Pons (tissue), 1 donor: ENCODE measurements around the gene SEMG2.

ENCODE experiments used
- DNase-seq: peaks from one replicate; pipeline ENCODE4 v3.0.0-alpha.2; 2016; ENCODE audit warnings: low spot score

Gene SEMG2, protein sequence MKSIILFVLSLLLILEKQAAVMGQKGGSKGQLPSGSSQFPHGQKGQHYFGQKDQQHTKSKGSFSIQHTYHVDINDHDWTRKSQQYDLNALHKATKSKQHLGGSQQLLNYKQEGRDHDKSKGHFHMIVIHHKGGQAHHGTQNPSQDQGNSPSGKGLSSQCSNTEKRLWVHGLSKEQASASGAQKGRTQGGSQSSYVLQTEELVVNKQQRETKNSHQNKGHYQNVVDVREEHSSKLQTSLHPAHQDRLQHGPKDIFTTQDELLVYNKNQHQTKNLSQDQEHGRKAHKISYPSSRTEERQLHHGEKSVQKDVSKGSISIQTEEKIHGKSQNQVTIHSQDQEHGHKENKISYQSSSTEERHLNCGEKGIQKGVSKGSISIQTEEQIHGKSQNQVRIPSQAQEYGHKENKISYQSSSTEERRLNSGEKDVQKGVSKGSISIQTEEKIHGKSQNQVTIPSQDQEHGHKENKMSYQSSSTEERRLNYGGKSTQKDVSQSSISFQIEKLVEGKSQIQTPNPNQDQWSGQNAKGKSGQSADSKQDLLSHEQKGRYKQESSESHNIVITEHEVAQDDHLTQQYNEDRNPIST

DNA sequence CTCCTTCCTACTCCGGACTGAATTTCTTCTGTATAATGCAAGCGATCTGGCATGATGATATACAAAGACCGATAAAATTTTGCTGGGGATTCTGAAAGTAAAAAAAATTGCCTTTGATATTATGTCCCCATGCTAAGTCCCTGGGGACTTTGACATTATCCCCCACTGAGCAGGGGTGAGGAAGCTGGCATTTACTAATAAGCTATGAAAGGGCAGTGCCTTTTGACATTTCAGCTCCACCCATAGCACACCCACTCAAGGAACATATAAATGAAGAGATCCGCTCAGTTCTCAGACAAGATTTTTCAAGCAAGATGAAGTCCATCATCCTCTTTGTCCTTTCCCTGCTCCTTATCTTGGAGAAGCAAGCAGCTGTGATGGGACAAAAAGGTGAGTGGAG is at the start of gene SEMG2:
TSS of gene SEMG2 (plus strand) at position 298 of the 400 bp plus-strand sequence. CDS start at position 315, 17 bp downstream.
- no peak for DNase-seq

DNA sequence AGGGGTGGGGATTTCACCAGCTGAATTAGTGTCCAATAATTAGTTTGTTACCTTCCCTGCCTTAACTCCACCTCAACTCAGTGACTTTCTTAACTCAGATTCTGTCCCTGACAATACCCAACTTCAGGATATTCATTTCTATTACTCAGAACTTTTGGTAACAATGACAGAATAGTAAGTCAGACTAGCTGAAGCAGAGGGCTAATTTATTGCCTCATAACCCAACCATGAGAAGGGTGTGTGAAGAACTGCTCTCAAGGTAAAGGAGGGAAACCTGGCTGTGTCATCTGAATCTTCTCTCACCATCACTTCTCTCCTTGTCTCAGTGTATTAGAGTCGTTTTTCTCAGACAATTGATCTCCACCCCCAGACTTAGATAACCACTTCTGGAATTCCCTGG is 47.7 kb upstream of the SEMG2 start:
- no peak for DNase-seq

DNA sequence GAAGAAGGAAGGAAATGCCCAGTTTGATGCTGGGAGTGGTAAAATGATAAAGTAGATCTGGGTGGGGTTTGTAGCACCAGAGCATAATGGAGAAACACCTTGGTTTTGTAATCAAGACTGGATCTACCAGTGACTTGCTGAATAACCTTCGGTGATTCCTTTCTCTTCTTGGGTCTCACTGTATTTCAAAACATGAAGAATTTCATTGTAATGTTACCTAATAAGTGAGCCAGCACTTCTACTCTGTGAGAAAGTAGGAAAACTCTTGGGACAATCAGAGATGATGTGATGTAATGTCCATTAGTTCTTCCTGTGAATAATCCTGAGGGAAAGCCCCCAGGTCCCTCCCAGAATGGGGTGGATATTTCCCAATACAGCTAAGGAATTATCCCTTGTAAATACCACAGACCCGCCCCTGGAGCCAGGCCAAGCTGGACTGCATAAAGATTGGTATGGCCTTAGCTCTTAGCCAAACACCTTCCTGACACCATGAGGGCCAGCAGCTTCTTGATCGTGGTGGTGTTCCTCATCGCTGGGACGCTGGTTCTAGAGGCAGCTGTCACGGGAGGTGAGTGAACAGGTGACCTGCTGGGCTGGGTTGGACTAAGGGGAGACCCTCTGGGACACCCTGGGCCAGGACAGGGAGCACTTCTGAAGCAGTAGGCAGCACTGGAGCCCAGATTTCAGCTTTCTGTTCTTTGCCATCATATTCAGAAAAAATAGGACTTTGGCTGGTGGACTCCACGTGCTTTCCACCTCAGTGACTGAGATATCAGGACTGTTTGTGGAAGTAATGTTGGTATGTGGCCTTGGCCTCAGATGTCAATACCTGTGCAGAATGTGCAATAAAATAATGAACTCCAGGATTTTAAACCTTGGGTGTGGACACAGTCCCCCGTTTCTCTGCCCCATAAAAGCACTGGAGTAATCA is 46.5 kb upstream of the SEMG2 start, which contains the start of gene PI3:
TSS of gene PI3 (plus strand) at position 469 of the 931 bp plus-strand sequence. CDS start at position 490, 21 bp downstream.
- DNase-seq, result no peak

DNA sequence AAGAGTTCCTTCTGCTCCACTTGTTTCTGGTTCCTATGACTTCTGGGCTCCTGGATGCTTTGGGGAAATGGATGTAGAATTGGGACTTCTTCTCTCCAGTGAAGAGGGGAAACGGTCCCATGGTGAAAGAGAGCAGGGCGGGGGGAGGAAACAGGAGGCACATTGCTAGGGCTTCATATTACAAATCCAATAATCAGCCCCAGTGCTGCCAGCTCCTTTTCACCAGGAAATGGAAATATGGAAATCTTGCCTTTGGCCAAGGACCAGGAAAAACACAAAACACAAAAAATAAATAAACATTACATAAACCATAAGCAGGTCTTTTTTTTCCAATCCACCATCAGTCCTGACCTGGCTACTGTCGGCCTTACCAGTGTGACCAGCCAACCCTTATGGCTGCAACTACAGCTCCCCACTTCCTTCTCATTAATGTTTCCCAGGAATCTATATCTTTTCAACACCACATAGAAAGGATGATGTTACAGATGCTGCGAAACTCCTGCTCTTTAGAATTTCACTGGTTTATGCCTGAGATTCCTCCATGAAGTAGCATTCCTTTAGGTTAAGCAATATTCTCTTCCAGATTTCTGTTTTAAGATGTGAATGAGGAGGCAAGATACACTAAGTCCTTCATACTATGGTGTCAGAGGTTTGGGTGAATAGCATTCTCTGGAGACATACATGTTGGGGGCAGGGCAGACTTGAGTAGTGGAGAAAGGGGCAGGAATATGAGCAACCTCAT is 44.5 kb upstream of the SEMG2 start:
- no peak for DNase-seq

DNA sequence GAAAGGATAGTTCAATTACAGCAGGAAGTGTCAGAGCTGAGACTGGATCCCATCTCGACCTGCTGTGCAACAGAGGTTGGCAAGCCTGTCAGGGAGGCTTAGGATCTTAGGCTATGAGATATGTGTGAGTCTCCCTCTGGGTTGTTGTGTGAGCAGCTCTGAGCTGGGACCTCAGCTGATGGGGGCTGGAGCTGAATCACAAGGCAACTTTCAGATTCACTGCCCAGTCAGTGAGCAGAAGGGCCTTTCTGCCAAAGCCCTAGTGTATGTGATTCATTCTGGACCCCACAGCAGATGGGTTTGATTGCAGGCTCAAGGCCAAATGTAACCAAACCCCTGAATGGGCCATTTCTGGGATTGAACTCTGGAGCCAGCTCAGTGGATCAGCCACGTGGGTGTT is 42.0 kb upstream of the SEMG2 start:
- DNase-seq, result no peak

DNA sequence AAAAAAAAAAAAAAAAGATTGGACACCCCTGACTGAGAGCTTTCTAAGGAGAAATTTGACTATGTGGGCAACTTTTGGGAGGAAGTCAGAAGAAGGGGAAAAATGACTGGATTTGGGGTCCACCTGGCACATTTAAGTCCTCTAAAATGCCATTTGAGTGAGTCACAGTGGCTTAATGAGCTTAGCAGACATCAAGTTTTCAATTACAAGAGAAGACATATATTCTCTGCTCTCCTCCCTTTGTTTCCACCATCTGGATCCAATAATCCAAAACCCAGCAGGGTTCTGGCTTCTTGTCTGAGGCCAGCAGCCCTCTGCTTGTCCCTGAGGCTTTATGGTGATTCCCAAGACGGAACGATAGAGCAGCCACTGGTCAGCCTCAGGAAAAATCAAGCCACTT is 39.5 kb upstream of the SEMG2 start:
- no peak for DNase-seq

DNA sequence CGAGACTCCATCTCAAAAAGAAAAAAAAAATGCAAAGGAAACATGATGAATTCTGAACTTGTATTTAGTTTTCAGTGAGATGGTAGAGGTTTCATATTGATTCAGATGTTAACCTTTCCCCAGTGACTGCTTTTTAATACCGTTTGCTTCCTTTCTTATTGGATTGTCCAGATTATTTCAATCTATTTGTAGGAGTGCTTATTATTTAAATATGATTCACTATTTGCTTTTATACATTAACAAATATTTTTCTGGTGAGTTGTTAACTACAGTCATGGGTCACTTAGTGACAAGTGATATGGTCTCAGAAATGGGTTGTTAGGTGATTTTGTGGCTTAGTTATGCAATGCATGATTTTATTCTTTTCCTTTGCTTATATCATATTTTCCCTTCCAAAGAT is 38.1 kb upstream of the SEMG2 start:
- no peak for DNase-seq

DNA sequence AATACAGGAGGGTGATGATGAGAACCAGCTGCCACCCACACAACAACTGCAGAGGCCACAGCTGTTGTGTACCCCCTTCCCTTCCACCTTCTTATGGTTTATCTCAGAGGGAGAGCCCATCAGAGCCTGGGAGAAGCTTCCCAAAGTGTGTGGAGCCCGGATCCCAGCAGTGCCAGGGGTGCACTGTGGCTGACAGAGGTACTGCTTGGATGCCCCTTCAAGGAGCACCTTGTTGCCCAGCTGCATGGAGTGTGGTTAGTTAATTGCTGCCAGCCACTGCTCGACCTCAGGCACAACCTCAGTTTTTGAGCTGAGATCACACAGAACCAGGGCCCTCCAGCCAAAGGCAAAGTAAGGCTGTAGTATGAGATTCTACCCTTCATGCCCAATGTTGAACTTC is 33.5 kb upstream of the SEMG2 start:
- DNase-seq, result no peak

DNA sequence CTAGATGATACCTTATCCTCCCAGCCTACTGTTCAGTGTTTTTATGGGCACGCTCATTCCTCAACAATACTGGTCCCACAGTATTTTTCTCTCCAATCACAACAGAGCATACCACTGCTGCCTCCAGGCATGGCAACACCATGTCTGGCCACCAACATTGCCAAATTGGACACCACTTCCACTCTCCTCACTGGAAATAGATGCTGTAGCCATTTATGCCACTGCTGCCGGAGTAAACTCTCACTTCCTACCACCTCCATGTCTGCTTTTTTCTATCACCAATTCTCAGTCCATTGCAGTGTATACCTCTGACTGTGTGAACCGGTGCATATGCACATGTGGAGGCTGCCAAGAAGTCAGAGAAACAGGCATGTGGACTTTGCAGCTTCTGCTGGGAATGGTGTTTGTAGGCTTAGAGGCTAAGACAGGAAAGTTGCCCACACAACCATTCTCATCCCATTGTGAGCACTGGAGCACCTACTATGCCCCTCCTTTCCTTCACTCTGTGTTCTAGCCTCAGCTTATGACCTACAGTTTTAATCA is 32.0 kb upstream of the SEMG2 start:
- no peak for DNase-seq

DNA sequence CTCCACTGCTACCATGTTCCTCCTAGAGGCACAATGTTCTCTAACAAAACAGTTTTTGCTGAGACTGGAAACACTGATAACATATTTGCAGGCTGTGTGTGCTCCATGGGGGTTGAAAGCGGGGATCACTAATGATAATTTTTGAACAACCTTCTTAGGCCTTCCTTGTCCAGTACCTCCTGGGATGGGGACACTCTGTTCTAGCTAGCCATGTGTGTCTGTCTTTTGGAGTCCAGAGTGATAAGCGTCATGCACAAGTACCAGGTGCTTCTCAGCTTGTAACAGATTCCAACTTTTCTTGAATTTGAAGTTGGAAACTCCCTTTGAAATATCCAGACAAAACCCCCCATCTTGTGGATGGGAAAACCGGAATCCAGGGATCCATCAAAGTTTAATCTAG is 31.3 kb upstream of the SEMG2 start:
- no peak for DNase-seq

DNA sequence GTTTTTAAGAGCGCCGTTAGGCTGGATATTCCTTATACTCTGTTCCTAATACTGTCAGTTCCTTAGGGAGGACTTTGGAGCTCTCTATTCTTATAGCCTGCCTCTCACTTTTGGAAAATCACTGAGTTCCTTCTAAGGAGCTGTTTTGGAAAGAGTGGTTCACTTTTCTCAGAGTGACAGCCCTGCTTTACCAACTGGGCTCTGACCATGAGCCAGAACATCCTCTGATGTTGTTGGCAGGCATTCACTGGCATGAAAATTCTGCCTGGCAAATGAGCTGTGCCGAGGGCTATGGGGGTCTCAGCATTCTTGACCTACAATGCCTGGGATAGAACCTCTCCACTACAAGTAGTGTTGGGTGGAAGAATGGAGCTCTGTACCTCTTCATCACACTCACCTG is 29.2 kb upstream of the SEMG2 start:
- no peak for DNase-seq

DNA sequence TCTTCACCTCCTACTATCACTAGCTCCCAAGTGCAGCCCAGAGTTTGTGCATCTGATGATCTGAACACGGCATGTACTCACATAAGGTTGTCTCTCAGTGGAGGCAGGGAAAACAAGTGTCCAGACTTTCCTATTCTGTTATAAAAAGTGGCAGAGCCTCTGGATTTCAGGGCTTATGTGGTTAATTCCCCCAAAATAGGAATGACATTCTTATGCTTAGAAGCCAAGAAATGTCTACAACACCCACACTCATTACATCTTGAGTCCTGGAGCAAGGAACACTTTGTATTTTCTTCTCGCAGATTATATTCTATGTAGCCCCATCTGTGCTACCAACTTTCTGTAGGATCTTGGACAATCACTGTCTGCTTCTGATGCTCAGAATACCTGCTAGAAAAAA is 27.8 kb upstream of the SEMG2 start:
- no peak for DNase-seq

DNA sequence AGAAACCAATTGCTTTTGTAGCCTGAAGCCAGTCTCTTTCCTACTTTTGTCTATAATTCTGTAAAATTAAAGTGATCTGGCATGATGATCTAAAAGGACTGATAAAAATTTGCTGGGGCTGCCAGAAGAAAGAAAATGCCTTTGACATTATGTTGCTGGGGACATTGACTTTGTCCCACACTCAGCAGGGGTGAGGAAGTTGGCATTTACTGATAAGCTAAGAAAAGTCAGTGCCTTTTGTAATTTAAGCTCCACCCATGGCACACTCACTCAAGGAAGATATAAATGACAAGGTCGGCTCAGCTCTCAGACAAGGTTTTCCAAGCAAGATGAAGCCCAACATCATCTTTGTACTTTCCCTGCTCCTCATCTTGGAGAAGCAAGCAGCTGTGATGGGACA is 14.4 kb upstream of the SEMG2 start, which contains the start of gene SEMG1:
TSS of gene SEMG1 (plus strand) at position 309 of the 400 bp plus-strand sequence. CDS start at position 330, 21 bp downstream.
- no peak for DNase-seq

DNA sequence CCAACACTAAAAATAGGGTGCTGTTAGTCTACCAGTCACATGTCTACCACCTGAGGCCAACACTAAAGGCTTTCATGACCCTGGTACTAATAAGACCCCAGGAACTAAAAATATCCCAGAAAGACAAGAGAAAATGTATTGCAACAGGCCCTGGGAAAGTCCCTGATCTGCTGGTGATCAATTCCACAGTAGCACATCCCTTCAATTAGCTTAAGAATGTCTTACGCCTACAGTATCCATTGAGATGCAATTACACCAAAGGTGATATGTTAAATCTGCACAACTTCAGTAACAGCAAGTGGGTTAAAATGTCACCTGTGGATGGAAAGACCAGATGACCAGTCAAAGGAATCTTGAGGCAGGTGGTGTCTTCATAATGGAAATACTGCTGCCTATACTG is 11.2 kb upstream of the SEMG2 start:
- no peak for DNase-seq

DNA sequence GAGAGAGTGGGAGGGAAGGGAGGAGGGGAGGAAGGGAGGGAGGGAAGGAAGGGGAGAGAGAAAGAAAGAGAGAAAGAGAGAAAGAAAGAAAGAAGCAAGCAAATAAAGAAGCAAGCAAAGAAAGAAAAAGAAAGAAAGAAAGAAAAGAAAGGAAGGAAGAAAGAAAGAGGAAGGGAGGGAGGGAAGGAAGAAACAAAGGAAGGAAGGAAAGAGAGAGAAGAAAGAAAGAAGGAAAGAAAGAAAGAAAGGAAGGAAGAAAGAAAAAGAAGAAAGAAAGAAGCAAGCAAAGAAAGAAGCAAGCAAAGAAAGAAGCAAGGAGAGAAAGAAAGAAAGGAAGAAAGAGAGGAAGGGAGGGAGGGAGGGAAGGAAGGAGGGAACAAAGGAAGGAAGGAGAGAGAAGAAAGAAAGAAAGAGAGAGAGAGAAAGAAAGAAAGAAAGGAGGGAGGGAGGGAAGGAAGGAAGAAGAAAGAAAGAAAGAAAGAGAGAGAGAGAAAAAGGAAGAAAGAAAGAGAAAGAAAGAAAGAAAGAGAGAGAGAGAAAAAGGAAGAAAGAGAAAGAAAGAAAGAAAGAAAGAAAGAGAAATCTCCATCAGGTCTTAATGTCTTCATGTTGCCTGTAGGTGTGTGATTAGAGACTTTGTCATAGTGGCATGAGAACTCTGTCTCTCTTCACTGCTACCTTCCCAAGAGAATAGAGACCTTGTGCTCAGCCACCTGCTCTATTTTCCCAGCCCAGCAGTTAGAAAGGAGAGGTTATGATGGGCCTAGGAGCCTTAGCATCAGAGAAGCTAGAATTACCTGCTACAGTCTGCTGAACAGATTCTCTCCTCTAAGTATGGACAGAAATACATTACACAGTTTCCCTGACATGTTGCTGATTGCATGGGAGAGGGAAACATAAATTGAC is 9.4 kb upstream of the SEMG2 start:
- DNase-seq, result no peak

DNA sequence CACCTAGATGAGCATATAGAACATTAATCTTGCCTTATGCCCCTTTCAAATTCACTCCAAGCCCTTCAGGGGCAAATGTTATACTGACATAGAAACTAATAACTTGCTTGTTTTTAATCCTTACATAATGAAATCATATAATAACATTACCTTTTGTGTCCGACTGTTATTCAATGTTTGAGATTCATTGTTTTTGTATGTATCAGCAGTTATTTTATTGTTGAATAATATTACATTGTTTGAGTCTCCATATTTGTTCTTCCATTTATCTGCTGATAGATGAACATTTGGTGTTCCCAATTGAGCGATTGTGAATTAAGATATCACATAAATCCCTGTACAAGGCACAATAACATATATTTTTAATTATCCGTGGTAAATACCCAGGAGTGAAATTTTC is 8.3 kb upstream of the SEMG2 start:
- DNase-seq, result no peak

DNA sequence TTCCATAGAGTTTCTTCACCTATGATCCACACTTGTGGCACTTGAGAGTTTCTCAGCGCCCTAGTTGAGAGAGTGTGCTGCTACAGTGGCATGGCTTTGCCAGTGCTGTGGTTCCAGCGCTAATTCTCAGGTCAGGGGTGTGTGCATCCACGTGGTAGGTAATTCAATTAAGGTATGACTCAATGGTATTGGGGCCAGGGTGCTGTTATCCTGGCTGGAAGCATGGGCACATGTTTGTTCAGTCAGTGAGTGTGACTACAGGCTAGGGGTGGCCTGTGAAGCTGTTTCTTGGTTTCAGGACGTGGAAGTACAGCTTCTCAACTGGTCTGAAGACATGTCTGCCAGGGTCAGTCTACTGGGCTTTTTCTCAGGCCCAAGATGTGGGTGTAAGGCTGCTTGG is 3.0 kb upstream of the SEMG2 start:
- DNase-seq, result no peak

DNA sequence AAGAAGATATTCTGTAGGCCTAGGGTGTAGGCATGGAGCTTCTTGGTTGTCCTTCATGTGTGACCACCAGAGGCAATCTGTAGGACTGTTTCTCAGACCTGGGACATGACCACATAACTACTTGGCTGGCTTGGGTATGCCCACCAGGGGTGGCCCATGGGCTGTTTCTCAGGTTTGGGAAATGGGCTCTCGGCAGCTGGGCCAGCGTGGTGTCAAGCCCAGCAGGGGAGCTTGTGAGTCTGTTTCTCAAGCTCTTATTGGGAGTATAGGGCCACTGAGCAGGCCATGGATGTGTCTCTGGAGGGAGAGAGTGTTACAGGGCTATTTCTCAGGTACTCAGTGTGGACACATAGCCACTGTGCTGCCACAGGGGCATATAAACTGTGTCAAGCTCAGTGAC is 2.5 kb upstream of the SEMG2 start:
- DNase-seq, result no peak

DNA sequence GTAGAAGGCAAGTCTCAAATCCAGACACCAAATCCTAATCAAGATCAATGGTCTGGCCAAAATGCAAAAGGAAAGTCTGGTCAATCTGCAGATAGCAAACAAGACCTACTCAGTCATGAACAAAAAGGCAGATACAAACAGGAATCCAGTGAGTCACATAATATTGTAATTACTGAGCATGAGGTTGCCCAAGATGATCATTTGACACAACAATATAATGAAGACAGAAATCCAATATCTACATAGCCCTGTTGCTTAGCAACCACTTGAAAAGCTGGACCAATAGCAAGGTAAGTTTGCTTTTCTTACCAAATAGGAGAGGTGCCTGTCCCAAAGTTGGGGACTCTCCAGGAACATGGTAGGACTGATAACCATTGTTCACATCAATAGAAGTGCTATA is 2.0 kb downstream of the SEMG2 start:
- DNase-seq, result no peak

DNA sequence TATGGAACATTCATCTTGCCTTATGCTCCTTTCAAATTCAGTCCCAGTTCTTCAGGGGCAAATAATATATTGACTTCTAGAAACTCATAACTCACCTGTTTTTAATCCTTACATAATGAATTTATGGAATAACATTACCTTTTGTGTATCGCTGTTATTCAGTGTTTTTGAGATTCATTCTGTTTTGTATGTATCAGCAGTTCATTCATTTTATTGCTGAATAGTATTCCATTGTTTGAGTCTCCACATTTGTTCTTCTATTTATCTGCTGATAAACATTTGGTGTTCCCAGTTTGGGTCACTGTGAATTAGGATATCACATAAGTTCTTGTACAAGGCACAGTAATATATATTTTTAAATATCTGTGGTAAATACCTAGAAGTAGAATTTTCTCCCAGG is 5.1 kb downstream of the SEMG2 start:
- DNase-seq, result no peak
